NCI-H128 (cell line): ENCODE results near the gene PTEN.
"Not testable (repeated sequence)": the region's sequence is repeated elsewhere in the genome, so short reads cannot be mapped to it uniquely, and the experiment has no call there.

Experiments
- DNase-seq: peaks from one replicate; lab custom pipeline; 2025; ENCODE audit not compliant: unreplicated experiment; lab: John Stamatoyannopoulos, UW

PTEN gene

DNA sequence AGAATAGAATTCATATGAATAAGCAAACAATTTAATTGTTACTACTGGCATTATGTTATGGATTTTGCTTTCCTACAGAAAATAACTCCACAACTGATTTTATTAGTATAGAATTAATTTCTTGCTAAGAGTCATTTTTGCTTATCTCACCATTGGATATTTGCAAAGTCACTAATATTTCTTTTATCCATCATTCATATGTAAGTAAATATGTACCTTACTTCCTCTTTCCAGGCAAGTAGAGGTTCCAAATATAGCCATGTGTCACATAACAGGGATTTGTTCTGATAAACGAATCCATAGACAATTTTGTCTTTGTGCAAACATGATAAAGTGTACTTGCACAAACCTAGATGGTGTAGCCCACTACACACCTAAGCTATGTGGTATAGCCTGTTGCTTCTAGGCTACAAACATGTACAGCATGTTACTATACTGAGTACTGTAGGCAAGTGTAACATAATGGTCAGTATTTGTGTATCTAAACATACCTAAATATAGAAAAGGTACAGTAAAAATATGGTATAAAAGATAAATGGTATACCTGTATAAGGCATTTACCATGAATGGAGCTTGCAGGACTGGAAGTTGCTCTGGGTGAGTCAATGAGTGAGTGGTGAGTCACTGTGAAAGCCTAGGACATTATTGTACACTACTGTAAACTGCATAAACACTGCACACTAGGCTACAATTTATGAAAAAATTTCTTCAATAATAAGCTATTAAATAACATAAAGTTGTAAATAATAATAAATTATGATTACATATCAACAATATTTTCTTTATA, 18.4 kb upstream of the PTEN start:
- no peak for DNase-seq

- no peak for DNase-seq
Measured at GRCh38 chr10:87845624-87845998, 17.8 kb upstream of the PTEN start.

DNA sequence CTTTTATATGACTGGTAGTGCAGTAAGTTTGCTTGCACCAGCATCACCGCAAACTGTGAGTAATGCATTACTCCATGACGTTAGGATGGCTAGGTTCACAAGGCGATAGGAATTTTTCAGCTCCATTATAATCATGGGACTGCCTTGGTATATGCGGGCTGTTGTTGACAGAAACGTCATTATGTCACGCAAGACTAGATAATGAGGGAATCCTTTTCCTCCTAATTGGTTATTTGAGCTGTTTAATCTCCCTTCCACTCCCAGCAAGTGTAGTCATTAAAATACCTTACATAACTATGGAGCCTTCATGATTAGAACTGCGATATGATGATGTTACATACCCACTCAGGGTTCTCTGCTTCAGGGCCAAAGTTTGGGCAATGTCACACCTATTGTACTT, 17.4 kb upstream of the PTEN start:
- no peak for DNase-seq

- not testable (repeated sequence) for DNase-seq
Measured at GRCh38 chr10:87846711-87847110, 16.7 kb upstream of the PTEN start.

DNA sequence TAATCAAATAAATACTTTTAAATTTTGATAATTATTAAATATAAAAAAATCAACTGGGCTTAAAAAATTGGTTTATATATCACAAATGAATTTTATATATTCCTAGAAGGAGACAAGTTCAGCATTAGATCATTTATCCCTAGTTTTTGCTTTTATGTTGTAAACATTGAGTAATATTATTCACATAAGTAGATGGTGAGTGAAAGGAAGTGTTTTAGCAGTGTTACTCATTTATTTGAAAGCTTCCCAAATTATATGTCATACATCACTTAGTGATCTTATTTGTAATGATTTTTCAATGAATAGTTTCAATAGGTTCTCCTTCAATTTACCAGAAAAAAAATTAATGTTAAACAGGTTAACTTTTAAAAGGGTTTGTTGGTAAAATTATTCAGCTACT, 15.9 kb upstream of the PTEN start:
- DNase-seq = no peak

DNA sequence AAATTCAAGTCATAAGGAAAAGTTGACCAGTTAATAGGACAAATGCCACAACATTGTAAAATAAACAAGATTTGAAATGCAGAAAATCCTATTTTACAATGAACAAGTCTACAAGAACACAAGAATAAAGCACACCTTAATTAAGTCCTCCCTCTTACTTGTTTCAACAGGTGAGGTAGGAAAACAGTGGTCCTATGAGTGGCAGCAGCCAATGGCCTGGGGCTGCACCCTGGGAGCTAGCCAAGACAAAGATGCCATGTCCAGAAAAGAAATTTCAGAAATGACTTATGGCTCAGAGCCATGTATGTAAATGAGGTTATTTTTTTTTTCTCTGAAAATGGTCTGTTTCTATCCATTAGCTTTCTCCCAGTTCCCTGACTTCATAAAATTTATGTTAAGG, 14.4 kb upstream of the PTEN start:
- DNase-seq = no peak

GRCh38 chr10:87850742-87851205, 12.7 kb upstream of the PTEN start:
- no peak for DNase-seq

DNA sequence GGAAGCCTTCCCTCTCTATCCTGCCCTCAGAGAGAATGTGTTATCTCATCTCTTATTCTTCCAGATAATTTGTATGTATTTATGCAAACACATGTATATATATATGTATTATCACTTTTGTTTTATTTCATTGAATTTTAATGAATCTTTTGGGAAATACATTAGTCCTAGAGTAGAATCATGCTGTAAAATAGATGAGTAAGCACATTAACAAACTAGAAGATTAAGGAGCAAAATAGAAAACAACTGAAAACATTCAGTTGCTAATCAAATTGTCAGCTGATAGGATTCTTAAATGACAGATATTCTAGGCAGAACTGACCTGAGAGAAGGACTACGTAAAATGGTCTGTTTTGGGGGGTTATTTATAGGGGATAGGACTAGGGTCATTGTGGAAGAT, 11.3 kb upstream of the PTEN start:
- no peak for DNase-seq

- DNase-seq = not testable (repeated sequence)
Measured at GRCh38 chr10:87855247-87855646, 8.2 kb upstream of the PTEN start.

DNA sequence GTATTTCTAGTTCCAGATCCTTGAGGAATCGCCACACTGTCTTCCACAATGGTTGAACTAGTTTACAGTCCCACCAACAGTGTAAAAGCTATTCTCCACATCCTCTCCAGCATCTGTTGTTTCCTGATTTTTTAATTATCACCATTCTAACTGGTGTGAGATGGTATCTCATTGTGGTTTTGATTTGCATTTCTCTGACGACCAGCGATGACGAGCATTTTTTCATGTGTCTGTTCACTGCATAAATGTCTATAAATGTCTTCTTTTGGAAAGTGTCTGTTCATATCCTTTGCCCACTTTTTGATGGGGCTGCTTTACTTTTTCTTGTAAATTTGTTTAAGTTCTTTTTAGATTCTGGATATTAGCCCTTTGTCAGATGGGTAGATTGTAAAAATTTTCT, 7.8 kb upstream of the PTEN start:
- not testable (repeated sequence) for DNase-seq

GRCh38 chr10:87860156-87860795, 3.1 kb upstream of the PTEN start:
- DNase-seq = no peak

DNA sequence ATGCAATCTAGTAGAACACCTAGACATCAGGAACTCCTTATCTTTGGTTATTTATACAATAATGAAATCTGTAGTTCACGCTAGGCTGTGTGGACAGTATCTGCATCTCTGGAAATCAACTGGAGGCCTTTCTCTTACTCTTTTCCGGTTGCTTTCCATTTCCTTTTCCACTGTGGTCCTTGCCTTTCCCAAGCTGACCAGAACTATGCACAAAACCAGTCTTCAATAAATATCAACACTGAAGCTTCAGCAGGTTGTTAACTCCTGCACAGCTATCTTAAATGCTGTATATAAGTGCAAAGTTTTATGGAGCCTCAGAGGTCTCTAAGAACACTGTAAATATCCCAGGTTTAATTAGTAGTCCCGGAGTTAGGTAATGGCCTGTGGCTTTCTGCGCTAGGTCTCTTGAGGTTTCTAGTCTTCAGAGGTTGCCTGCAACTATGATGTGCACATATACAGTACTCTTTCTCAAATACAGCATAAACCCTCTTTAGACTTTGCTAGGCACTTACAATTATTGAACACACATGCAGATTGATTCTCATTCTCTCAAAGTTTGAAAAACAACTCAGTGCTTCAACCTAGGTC, 2.5 kb upstream of the PTEN start:
- DNase-seq = no peak

DNA sequence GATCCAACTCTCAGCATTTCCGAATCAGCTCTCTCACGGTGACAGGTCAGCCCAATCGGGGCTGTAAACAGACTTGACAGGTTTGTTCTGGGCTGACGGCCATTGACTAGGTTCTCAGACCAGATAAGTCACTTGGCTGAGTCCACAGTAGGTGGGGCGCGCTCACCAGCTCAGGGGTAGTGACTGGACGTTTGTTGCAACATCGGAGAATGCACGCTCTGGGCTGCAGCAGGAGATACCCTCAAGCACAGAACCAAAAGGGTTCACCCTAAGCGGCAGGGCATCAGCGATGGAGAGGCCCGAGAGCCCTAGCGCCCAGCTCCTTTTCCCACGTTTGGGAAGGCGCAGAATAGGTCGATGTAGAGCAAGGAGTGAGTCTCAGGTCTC, 1.9 kb upstream of the PTEN start:
- DNase-seq = no peak

- DNase-seq = no peak
Measured at GRCh38 chr10:87861953-87862678, 1.3 kb upstream of the PTEN start.

GRCh38 chr10:87862679-87863052, 759 bp upstream of the PTEN start:
- no peak for DNase-seq

- DNase-seq = not testable (repeated sequence)
Measured at GRCh38 chr10:87863951-87864495, 598 bp downstream of the PTEN start.

- no peak for DNase-seq
Measured at GRCh38 chr10:87864496-87865059, 1.2 kb downstream of the PTEN start.

- DNase-seq = no peak
Measured at GRCh38 chr10:87865241-87865881, 1.9 kb downstream of the PTEN start.

DNA sequence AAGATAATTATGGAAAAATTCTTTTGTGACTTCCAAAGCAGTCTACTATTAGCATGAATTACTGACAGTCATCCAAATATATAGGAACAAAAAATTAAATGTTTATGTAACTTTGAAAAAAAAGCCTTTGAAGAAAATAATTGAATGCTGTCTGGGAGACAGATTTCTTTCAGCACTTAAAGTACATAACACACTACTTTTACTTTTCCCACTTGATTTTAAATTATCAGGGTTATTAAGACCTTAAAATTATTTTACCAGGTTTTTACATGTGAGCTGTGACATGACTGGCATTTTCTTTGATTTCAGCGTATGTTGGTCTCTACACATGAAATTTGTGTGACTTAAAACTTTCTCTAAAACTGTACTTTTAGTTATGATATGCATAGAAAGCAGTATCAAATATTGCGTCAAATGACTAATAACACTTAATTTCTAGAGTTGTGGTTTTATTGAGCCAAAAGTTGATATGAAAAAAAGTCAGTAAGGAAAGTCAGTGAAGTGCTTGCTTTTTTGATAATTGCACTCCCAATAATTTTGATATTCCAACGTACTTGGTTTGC, 3.1 kb downstream of the PTEN start:
- DNase-seq = no peak

DNA sequence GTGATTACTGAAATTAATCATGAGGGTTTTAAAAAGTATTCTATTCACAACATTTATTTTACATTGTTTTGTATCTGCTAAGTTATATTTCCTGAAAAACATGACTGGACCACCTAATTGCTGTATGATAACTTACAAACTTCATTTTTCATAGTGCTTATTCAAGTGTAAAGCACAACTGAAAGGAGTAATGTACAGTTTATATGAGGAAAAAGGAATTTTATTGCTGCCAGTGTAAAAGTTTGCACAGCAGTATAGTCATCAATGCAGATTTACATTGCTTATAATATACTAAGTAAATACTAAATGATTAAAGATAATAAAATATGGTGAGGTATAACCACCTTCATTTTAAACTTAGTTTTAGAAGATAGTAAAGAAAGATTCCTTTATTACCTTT, 4.0 kb downstream of the PTEN start:
- no peak for DNase-seq
